Measurements from ENCODE around the gene RPS6KA2.

RPS6KA2 gene

DNA sequence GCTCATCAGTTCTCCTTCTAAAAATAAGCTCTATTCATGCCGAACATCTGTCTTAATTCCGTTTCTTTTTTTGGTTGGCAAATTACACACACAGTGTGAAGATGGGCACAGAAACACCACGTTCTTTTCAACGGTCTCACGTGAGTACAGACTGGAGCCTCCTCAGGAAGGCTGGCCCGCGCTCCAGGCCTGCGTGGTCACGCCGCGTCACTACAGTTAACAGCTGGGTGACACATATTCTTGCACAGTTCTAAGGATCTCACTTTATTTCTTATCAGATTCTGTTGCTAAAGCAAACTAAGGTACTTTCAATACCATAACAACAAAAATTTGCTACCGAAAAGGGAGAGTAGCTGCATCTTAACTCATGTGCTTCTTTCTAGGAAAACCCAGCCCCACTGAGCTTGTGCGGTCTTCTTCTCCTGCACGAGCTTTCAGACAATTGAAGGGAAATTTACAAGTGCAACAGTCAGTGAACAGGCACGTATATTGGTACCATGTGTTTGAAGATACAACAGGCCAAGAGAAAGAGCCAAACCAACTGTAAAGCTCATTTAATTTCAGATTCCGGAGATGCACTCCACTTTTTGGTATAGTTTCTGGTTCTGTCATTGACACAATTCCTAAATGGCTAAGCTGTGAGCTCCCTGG is 188.7 kb downstream of the RPS6KA2 start:
- no peak for TF ChIP-seq POLR2A (IDR thresholded peaks at IDR 0.05; ENCODE audit: low read depth, low read length)
- FAIRE-seq (no peak), DNase-seq (ENCODE audit: insufficient read length, low spot score) (no peak)

GRCh38 chr6:166437661-166438060 is 189.4 kb downstream of the RPS6KA2 start:
- TF ChIP-seq POLR2A (IDR thresholded peaks at IDR 0.05; ENCODE audit: low read depth, low read length) = no peak
- FAIRE-seq (no peak), DNase-seq (ENCODE audit: insufficient read length, low spot score) (no peak)

DNA sequence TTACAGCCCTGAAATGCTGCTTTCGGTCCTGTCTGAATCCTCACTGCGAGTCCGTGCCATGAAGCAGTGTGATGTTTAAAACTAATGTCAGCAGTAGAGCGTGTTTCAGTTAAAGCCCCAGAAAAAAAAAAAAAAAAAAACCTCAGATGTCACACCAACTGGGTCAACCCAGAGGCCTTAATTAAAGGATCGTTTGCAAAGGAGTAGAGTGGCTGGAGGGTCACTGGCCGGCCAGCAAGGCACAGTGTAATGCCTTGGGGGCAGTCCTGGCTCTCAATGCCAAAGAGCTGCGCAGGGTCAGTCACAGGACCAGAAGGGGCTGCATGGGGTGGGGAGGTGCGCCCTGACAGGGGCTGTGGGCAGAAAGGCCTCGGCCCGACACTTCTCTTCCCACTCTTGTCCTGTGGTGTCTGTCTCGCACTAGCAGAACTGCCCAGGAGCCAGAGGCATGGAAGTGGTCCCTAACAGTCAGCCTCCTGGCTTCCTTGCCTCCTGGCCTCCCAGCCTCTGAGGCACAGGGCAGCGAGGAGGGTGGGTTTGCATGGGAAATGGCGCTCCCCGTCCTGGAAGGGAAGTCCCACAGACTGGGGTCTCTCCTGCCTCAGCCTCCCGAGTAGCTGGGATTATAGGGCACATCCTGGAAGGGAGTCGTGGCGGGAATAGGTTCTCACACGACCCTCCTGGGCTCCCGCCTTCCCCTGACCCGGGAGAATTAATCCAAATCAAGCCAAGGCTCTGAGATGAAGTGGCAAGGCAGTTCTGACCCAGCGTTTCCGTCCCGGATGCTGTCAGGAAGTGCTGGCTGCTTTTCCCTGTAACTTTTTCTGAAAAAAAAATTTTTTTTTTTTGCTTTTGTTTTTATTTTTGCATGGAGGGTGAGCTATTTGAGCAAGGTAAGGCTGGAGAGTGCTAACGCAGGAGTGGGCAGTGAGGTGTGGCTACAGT is 190.6 kb downstream of the RPS6KA2 start:
- TF ChIP-seq POLR2A (IDR thresholded peaks at IDR 0.05; ENCODE audit: low read depth, low read length) = no peak
- DNase-seq (ENCODE audit: insufficient read length, low spot score) (no peak), FAIRE-seq (no peak)

DNA sequence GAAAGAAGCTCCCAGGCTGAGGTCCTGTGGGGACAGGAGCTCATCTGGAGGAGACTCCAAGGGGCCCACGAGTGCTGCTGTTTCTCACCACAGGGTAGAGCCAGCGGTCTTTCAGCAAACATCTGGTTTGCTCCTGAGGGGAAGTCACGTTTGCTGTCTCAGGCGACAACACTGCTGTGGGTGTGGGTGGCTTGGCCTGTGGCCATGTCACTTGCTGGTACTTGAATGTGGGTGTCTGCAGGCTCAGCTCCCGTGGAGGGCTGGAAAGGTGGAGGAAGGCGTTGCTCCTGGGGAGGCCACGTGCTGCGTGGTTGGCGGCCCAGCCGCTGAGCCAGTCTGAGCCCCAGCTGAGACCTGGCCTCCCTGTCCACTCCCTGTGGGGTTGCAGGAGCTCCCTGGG is 191.5 kb downstream of the RPS6KA2 start:
- no peak for DNase-seq (ENCODE audit: insufficient read length, low spot score)
- no peak for TF ChIP-seq POLR2A (IDR thresholded peaks at IDR 0.05; ENCODE audit: low read depth, low read length)
- no peak for FAIRE-seq

GRCh38 chr6:166434336-166434735 is 192.7 kb downstream of the RPS6KA2 start:
- no peak for TF ChIP-seq POLR2A (IDR thresholded peaks at IDR 0.05; ENCODE audit: low read depth, low read length)
- FAIRE-seq (no peak), DNase-seq (ENCODE audit: insufficient read length, low spot score) (no peak)

DNA sequence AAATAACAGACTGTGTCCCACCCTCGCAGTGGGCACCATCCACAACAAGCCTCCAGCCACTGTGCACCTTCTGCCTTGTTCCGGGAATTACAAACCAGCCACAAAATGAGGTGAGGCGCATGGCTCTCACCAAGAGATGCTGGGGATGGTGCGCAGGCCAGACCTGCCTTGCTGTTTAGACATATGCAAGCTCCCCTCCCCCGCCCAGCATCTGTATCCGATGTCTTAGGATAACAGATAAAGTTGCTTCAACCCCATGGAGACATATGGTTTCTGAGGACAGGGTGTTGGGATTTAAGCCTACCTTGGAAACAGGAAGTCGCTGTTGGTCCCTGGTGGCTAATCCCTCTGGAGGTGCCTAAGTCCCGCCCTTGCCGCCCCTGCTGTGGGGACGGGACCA is 194.0 kb downstream of the RPS6KA2 start:
- FAIRE-seq (no peak), DNase-seq (ENCODE audit: insufficient read length, low spot score) (no peak)
- no peak for TF ChIP-seq POLR2A (IDR thresholded peaks at IDR 0.05; ENCODE audit: low read depth, low read length)

- no peak for TF ChIP-seq POLR2A (IDR thresholded peaks at IDR 0.05; ENCODE audit: low read depth, low read length)
- FAIRE-seq (no peak), DNase-seq (ENCODE audit: insufficient read length, low spot score) (no peak)
Observed at GRCh38 chr6:166430269-166430668, 196.8 kb downstream of the RPS6KA2 start.

DNA sequence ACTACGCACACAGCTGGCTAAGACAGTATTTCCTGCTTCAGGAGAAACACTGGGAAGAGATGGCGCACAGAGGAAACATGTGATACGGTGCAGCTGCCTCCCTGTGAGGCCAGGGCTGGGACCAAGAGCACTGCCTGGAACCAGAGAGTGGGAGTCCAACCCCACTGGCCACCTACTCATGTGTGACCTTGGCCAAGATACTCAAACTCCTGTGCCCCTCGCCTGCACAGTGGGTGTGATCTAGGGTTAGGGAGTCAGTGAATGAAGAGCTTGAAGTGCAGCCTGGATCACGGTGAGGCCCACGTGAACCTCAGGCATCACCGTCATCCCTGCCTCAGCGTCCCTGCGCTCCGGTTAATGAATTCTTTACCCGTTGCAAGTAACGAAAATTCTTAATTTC is 202.6 kb downstream of the RPS6KA2 start:
- DNase-seq (ENCODE audit: insufficient read length, low spot score) = no peak
- TF ChIP-seq POLR2A (IDR thresholded peaks at IDR 0.05; ENCODE audit: low read depth, low read length) = no peak
- FAIRE-seq = no peak

DNA sequence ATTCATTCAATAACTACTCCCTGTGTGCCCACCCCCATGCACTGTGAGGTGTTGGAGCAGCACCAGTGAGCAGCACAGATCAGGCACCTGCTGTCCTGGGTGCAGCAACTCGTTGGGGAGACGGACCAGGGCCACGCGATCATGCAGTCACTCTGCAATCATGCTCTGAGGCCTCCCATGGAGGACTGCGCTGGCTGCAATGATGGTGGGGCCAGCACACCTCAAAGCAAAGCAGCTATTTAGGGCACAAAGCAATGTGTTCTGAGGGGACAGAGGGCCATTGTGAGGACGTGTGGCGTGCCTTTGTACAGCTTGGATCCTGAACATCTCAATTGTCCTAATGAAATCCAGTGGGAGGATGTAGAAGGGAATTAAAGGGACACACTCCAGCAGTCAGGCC is 203.3 kb downstream of the RPS6KA2 start:
- FAIRE-seq = no peak
- no peak for TF ChIP-seq POLR2A (IDR thresholded peaks at IDR 0.05; ENCODE audit: low read depth, low read length)

DNA sequence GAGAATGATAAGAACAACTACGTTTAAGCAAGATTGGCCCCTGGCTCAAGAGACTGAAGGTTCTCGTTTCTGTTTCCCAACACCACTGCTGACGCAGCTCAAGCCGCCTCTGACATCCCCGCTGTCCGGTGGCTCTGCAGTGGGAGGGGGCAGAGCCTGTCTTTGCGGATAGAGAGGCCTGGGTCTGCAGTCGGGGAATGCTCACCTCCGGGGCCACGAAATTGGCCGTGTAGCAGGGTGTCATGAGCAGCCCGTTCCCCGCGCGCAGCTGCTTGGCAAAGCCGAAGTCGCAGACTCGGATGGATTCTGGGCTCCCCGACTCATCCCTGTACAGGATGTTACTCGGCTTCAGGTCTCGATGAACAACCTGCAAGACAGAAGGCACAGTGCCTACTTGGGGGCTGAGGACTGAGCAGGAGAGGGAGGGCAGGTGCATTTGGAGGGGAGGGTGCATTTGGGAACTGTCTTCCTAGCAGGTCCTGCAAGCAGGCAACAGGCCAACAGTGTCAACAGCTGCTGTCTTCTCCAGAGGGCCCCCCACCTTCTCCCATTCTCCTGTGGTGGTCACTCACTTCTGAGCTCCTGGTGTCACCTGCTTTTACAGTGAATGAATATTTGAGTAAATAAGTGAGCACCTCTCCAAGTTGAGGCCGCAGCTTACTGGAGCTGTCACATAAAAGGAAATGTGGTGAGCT is 203.9 kb downstream of the RPS6KA2 start:
- TF ChIP-seq POLR2A (IDR thresholded peaks at IDR 0.05; ENCODE audit: low read depth, low read length) = no peak
- FAIRE-seq (no peak), DNase-seq (ENCODE audit: insufficient read length, low spot score) (no peak)

More for the DNA sequence above, 203.3 kb downstream of the RPS6KA2 start:
- DNase-seq (ENCODE audit: insufficient read length, low spot score) = no peak

GRCh38 chr6:166422201-166422940 is 204.7 kb downstream of the RPS6KA2 start:
- no peak for FAIRE-seq
- DNase-seq (ENCODE audit: insufficient read length, low spot score) = no peak
- TF ChIP-seq POLR2A (IDR thresholded peaks at IDR 0.05; ENCODE audit: low read depth, low read length) = no peak

DNA sequence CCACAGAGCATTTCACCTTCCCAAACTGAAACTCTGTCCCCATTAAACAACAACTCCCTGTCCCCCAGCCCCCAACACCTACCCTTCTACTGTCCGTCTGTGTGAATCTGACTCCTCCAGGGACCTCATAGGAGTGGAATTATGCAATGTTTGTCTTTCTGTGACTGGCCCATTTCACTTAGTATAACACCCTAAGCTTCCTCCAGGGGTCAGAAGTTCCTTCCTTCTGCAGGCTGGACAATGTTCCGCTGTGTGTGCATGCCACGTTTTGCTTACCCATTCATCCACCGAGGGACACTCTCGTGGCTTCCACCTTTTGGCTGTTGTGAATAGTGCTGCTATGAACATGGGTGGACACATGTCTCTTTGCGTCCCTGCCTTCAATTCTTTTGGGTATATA is 206.7 kb downstream of the RPS6KA2 start:
- FAIRE-seq (no peak), DNase-seq (ENCODE audit: insufficient read length, low spot score) (no peak)
- TF ChIP-seq POLR2A (IDR thresholded peaks at IDR 0.05; ENCODE audit: low read depth, low read length) = no peak

DNA sequence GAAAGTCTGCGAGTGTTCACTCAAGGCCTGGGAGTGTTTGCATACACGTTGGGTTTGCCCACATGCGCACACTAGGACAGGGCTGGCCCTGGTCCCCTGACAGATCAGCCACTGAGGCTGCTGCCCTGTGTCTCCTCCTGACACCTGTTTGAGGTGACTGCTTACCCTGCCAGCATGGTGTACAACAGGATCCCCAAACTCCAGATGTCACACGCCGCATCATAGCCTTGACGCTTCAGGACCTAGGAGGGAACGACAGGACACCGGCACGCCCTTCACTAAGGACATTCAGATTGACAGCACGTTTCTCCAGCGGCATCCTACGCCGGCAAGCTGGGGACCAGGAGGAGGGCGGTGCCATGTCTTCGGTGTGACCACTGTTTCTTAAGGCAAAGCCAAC is 207.3 kb downstream of the RPS6KA2 start:
- FAIRE-seq (no peak), DNase-seq (ENCODE audit: insufficient read length, low spot score) (no peak)
- no peak for TF ChIP-seq POLR2A (IDR thresholded peaks at IDR 0.05; ENCODE audit: low read depth, low read length)

- FAIRE-seq = no peak
Observed at GRCh38 chr6:166419286-166419685, 207.8 kb downstream of the RPS6KA2 start.

More at GRCh38 chr6:166419286-166419685, 207.8 kb downstream of the RPS6KA2 start:
- TF ChIP-seq POLR2A (IDR thresholded peaks at IDR 0.05; ENCODE audit: low read depth, low read length) = no peak
- no peak for DNase-seq (ENCODE audit: insufficient read length, low spot score)
